Myocyte (in vitro differentiated cells): ENCODE measurements around the gene LCN12. TPM values are rescaled to one million over a fixed set of nuclear protein-coding genes. Genes with fewer than 3 reads are reported as not detected.

Experiments
- DNase-seq: peaks from one replicate; pipeline ENCODE4 v3.0.0-alpha.2; 2012; ENCODE audit warnings: low read depth
- total RNA-seq: library from RNA; depleted of rRNA; stranded (reverse); fragments of >200 nt; gene quantifications from 2 replicates; pipeline ENCODE4 v1.2.3, GENCODE V29; 2014

The LCN12 gene
- total RNA-seq, 1 donor from 2014 or later, result 0.27 TPM

DNA sequence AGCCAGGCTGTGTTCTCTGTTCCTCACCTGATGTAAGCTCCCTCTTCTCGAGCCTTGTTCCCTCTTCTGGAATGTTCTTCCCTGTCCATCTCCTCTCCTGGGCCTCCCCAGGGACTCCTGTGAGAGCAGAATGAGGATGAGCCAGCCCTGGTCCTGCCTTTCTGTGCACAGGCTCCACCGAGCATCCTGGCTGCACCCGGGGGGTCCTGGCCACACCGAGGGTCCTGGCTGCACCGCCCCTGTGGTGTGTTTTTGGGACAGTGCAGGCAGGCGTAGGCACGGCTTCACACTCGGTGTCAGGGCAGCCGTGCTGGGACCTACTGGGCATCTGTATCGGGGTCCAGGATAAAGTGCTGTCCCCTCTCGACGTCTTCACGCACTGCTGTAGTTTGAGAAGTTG lies 25.3 kb upstream of the LCN12 start:
- DNase-seq, result no peak

DNA sequence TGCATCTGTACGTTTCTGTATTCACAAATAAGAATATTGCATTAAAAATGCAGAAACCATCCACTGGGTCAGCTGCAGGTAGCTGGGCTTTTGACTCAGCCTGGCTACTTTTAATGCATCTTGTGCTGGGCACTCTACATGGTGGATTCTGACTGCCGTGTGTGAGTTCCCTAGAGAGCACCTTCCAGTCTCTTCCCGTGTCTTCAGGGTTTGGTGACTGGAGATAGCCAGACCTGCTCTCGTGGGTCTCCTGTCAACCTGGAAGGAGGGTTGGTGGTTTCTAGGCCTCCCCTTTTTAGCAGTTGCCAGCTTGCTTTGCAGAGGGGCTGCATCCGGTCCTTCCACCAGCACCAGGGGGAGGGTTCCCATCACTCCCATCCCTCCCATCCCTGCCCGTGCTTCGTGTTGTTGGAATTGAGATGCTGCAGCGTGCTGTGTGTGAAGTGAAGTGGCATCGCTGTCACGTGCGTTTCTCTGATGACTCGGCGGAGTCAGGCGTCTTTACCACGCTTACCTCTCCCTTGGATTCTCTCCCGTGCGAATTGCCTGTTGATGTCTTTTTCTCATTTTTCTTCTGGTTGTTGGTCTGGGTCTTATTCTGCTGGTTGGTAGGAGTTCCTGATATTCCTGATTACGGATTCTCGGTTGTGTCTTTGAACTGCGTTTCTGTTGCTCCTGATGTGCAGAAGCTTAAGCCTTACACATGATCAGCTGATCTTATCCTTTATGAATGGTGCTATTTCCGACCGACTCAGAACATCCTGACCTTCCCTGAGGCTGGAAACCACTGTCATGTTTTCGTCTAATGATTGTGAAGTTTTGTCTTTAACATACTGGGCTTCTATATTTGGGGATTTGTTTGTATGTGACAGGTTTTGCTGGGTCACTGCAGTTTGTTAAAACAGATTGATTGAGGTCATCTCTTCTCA lies 24.5 kb upstream of the LCN12 start:
- DNase-seq, result no peak

DNA sequence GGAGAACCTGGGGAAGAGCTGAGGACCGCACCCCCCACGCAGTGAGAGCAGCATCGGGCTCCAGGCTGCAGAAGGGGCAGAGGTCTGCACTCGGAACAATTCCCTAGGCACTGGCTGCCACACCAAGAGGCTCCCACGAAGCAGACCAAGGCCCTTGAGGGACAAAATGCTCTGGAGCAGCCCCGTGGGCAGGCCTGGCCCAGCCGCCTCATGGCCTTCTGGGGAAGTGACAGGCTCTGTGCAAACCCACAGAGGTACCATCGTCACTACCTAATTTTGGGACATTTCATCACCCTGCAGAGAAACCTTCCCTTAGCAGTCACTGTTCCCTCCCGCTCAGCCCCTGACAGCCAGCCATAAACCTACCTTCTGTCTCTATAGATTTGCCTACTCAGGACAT lies 23.5 kb upstream of the LCN12 start:
- peak; percentile 73 for DNase-seq

DNA sequence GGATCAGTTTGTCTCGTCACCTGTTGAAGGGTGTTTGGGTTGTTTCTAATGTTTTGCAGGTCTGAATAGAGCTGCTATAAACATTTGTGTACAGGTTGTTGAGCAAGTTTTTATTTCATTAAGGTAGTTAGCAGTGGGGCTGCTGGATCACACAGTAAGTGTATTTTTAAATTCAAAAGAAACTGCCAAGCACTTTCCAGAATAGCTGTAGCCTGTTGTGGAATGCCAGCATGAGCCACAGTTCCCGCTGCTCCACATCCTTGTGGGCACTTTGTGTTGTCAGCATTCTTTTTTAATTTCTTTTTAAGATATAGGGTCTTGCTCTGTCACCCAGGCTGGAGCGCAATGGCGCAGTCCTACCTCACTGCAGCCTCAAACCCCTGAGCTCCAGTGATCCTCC lies 22.1 kb upstream of the LCN12 start:
- peak; percentile 25 for DNase-seq

DNA sequence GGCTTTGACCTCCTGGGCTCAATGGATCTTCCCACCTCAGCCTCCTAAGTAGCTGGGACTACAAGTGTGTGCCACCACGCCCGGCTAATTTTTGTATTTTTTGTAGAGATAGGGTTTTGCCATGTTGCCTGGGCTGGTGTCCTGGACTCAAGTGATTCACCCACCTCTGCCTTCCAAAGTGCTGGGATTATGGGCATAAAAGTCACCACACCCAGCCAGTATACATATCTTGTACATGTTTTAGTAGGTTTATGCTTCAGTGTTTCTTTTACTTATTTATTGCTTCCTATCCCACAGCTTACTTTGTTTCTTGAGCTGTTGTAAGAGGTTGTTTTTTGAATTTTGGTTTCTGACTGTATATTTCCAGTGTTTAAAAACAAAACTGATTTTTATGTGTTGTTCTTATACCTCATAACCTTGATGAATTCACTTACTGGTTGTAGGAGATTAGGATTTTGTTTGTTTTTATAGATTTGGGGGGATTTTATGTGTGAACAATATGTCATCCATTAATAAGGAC lies 20.4 kb upstream of the LCN12 start:
- DNase-seq, result no peak

DNA sequence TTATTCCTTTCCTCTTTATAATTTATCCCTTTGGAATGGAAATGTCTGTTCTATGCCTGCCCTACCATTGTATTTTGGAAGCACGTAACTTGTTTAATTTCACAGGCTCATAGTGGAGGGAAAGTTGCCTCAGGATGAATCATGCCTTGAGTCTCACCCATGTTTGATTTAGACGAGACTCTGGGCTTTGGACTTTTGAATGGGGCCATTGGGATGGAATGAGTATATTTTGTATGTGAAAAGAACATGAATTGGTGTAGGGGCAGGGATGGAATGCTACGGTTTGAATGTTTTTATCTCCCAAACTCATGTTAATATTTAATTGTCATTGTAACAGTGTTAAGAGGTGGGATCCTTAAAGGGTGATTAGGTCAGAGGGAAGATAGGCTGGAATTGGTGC lies 17.8 kb upstream of the LCN12 start:
- no peak for DNase-seq

DNA sequence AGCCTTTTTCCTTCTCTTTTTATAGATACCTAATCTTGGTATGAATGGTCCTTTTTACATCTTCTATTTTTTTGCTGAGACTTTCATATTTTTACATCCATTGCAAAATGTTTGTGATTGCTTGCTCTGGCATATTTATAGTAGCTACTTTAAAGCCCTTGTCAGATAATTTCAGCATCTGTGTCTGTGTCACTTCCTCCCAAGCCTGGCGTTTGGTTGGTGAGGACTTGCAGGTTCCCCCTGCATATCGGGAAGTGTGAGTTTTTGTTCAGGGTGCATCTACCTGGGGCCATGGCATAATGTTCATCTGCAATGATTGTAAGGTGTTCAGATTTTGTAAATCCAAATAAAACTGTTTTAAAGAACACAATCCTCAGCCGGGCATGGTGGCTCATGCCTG lies 16.4 kb upstream of the LCN12 start:
- DNase-seq, result no peak

DNA sequence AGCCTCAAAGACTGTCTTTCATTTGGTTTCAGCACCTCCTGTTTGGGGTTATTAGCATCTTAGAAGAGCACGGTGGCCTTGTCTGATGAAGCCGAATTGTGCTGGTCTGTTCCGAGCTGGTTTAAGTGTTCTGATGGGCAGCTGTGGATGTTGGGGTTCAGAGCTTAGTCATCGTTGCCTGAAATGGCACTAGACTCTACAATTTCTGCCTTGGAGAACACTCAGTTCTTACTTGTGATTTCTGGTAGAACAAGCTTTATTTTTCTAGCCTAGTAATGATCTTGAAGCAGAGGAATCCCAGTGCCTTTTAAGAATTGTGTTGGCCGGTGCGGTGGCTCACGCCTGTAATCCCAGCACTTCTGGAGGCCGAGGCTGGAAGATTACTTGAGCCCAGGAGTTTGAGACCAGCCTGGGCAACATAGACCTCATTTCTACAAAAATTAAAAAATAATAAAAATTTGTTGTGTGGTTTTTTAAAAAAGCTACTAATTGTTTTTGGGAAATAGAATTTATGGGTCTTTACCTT lies 15.4 kb upstream of the LCN12 start:
- DNase-seq, result peak; percentile 30

DNA sequence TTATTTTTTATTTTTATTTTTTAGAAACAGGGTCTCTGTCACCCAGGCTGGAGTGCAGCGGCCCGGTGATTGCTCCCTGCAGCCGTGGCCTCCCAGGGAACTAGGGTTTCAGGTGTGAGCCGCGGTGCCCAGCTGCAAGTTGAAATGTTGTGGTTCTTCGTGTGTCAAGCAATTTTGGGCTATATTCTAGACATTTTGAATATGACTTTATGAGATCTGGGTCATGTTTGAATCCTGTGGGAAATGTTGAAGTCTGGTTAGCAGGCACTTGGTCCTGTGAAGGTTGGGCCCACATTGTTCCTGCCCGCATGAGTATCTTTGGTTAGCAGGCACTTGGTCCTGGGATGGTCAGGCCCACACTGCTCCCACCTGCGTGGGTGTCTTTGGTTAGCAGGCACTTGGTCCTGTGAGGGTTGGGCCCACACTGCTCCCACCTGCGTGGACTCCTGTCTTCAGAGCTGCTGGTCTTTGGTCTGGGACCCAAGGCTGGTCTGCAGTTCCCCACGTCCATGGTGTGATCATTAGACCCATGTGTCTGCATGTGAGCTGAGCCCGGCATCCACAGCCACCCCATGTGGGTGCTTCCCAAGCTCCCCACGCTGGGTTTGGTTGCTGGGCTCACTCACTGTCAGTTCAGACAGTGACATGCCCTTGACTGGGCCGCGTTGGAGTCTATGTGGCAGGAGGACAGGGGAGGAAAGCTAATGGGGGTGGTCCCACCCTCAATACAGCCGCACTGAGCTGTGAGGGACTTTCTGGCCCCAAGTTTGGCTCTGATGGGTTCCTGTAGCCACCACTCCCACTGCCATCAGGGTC lies 14.7 kb upstream of the LCN12 start:
- no peak for DNase-seq

DNA sequence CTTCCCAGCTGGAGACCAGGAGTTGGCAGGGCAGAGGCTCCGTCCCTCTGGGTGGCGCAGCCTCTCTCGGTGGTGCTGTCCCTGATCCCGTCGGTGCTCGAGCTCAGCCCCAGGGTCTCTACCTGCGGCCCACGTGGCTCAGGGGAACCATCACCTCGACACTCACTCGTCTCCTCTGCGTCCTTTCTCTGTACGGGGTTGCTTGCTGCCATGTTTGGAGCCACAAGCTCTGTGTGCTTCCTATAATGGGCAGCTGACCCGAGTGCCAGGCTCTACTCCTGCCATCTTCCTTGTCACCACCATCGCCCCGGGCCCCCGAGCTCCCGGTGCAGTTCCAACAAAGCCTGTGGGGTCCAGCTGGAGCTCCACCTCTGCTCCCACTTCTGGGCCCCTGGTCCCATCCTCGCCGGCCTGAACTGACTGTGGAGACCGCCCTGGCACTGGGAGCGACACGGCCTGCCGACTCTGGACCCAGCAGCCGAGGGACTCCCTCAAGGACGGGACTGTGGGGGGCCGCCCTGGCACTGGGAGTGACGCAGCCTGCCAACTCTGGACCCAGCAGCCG lies 12.6 kb upstream of the LCN12 start:
- no peak for DNase-seq

DNA sequence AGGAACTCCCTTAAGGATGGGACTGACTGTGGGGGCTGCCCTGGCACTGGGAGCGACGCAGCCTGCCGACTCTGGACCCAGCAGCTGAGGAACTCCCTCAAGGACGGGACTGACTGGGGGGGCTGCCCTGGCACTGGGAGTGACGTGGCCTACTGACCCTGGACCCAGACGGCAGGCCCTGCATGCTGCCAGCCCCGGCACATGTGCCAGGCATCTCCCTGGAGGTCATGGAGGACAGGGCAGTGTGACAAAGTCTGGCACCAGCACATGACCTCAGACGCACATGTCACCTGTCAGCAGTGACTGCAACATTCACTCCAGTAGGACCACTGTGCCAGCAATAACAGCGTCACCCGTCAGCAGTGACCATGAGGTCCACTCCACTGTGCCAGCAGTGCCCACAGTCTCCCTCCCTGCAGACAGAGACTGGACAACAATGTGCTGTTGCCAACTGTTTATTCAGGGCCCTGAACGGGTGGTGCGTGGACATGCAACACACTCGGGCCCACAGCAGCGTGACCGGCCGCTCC lies 12.0 kb upstream of the LCN12 start:
- peak; percentile 26 for DNase-seq

DNA sequence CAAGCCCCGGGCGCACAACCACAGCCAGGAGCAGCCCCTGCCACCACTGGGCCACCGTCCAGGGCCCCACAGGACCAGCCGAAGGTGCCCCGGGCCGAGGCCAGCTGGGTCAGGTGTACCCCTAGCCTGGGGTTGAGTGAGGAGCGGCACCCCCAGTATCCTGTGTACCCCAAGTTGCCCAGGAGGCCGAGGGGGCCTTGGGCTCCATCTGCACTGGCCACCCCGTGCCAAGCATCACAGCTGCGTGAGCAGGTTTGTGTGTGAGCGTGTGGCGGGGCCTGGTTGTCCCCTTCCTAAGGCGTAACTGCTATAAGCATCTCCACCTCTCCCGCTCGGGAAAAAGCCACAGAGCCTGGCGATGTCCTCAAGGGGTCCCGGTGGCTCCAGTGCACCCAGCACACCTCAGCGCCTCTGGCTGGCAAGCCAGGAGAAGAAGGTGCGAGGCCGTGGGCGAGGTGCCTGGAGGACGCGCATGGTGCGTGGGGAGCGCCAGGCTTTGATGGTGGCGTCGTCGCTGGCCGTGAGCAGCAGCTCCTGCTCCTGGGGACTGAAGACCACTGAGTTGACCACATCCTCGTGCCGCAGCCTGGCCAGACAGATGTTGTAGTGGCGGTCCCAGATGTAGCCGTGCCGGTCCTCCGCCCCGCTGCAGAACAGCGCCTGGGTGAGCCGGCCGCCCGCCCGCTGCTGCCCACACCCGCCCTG lies 11.4 kb upstream of the LCN12 start:
- DNase-seq, result no peak

DNA sequence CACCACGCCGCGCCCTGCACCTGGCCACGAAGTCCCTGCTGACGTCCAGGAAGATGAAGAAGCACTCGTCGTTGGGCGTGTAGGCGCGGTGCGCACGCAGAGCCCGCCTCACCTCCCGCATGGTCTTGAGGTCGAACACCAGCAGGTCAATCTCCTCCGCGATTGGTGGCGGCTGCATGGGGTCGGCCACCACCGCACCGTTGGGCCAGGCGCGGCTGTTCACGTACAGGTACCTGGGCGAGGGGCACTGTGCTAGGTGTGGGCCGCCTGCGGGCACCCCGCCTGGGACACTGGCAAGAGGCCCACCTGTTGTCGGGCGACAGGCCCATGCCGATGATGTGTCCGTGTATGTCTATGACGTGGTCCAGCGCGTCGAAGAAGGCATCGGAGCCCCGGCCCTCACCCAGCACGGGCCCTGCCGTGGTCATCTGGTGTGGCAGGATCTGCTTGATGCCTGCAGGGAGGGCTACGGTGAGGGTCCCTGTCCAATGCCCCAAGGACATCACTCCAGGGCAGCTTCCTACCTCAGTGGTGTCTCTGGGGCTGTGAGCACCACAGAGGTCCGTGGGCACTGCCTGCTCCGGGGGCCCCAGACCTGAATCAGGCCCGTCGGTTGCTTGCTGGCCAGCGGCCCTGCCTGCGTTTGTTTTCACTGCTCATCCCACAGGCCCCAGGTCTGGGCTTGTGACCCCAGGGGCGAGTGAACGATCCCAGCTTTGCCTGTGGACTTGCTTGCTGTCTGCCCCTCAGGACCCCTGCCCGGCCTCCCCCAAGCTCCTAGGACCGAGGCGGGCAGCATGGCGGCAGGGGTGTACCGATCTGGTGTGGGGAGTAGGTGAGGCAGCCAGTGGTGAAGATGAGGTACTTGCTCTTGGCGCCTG lies 10.6 kb upstream of the LCN12 start:
- no peak for DNase-seq

DNA sequence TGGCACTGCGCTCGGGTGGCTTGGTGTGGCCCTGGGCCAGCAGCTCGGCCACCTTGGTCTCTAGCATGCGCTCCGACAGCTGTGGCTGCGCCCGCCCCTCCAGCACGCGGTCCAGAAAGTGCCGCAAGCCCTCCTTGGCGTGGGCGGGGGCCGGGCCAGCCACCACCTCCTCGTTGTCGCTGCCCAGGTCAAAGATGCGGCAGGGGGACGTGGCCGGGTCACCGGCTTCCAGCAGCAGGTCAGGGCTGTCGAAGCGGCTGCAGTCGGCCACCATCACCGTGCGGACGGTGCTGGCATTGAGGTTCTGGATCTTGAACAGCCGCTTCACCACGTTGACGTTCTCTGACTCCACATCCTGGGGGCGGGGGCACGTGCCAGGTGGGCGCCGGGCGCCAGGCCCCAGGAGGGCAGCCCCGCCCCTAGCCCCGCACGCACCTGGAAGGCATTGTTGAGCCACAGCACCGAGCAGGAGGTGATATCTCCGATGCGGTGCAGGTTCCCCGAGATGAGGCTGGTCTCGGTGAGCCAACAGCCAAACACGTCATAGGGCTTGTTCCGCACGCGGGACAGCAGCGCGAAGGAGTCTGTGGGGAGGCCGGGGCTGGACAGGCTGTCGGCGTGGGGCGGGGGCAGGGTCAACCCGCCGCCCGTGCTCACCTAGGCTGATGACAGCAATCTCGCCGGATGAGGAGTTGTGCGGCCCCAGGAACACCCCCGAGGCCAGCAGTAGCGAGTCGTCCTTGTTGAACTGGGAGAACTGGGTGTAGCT lies 9.8 kb upstream of the LCN12 start:
- DNase-seq, result no peak

DNA sequence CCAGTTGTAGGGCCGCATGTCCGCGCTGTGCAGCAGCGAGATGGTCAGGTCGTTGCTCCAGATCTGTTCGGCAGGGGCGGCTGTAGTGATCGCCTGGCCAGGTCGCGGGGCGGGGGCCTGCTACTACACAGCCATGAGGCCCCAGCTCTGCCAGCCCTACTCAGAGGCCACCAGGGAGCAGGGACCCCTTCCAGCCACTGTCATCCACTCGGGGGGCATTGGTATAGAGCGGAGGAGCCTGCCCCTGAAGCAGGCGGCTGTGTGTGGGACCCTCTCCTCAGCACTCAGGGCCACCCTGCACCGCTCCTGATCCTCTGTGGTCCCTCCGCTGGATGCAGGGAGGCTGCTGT lies 9.2 kb upstream of the LCN12 start:
- DNase-seq, result no peak

DNA sequence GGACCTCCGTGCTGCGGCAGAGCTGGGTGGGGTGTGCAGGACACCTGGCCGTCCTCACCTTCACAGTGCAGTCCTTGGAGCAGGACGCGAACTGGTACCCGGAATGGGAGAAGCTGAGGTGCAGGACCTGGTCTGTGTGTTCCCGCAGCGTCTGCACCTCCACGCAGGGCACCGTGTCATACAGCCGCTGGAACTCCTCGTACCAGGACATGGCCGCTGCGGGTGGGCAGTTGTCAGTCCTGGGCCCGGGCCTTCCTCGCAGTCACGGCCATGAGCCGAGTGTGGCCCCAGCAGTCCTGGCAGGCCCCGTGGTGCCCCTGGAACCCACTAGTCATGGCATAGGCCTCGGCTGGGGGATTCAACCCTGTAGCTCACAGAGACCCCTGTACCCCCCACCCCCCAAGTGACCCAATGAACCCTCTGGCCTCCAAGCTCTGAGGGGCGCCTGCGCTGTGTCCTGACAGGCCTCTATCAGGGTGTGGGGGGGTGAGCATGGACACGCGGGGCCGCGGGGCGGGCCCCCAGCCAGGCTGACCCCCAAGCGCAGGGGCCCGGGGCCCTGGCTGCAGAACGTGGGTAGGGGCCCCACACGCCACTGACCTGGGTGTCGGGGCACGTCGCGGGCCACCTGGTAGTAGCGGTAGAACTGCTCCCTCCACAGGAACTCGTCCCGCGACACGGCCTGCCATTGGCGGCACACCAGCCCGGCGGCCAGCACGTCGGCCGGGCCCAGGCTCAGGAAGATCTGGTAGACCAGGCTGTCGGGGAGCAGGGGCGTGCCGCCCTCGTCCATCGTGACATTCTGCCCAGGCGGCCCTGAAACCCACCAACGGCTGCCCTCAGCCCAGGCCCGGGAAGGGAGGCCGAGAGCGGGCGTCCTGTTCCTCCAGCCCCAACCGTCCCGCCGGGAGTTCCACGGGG lies 8.5 kb upstream of the LCN12 start:
- DNase-seq, result no peak

DNA sequence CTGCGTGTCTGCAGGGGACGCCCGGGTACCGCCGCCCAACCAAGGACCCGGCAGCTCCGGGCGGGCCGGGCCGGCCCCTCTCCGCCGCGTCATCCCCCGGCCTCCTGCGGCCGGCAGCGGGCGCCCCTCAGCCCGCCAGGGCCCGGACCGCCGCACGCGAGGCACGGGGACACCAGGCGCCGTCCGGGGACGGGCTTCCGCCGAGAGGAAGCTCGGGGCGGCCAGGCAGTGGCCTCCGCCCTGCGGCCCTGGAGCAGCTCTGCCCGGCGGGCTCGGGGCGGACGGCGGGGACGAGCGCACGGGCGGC lies 7.9 kb upstream of the LCN12 start:
- peak; percentile 70 for DNase-seq
